ENCODE measurements around the gene NAA35. TPM values are rescaled to one million over a fixed set of nuclear protein-coding genes. Genes with fewer than 3 reads are reported as not detected.

NAA35 gene
- total RNA-seq, 1 experiment from 2014 or later: 21.3 TPM

- no TSS peak for BruUV-seq (replicated peaks)
- H3K9me3 ChIP-seq (ENCODE audit: control insufficient read depth, insufficient read depth, low read depth, low read length): no peaks in the 10 kb centered on the region
- H3K27me3 ChIP-seq (ENCODE audit: control insufficient read depth, insufficient read depth, low read length): no peaks in the 10 kb centered on the region
- no peak overlapping the region for H3K4me3 ChIP-seq (ENCODE audit: low read depth in 2 of 2, low read length in 2 of 2)
- ChIA-PET POLR2A (no interaction called here), CTCF (no interaction called here)
- H3K27ac ChIP-seq (ENCODE audit: low read length): no peak overlapping the region
- no peak for TF ChIP-seq TCF7L2 (IDR thresholded peaks at IDR 0.05; ENCODE audit: low read depth, low read length)
- no peak for TF ChIP-seq POLR2AphosphoS5 (IDR thresholded peaks at IDR 0.05; ENCODE audit: low read depth, low read length)
- TF ChIP-seq SIN3A (IDR thresholded peaks at IDR 0.05; ENCODE audit: borderline replicate concordance, insufficient read depth, low read depth, low read length): no peak
- no peak for TF ChIP-seq REST (IDR thresholded peaks at IDR 0.05; ENCODE audit: insufficient read depth in 1 of 2, low read depth in 2 of 2, low read length in 1 of 2)
- TF ChIP-seq CTCF (IDR thresholded peaks at IDR 0.05): no peak
- ATAC-seq: no peak
- H3K4me1 ChIP-seq (ENCODE audit: control insufficient read depth, insufficient read depth, low read length): no peaks in the 10 kb centered on the region
- peaks cover 11% of the 10 kb centered on the region; the same call in 1 of the 2 replicates for H3K36me3 ChIP-seq (ENCODE audit: control insufficient read depth, insufficient read depth, low read length)
- intact Hi-C loops (cut with micrococcal nuclease; ENCODE audit: unreplicated experiment): no loop called here
- in situ Hi-C loops (cut with HindIII; ENCODE audit: low pct_unique_long_range_greater_than_20kb, low sequenced_read_pairs): no loop called here
- DNase-seq (ENCODE audit: low read depth, low spot score): no peak
Measured at GRCh38 chr9:86009133-86009532, 68.2 kb downstream of the NAA35 start.

- H3K27me3 ChIP-seq (ENCODE audit: control insufficient read depth, insufficient read depth, low read length): no peaks in the 10 kb centered on the region
- POLR2A ChIA-PET: no interaction called here
- in situ Hi-C loops (cut with HindIII; ENCODE audit: low pct_unique_long_range_greater_than_20kb, low sequenced_read_pairs): no loop called here
- H3K4me3 ChIP-seq (ENCODE audit: low read depth in 2 of 2, low read length in 2 of 2): no peak overlapping the region
- ATAC-seq (no peak), DNase-seq (ENCODE audit: low read depth, low spot score) (no peak)
- CTCF ChIA-PET: no interaction called here
- no peaks in the 10 kb centered on the region for H3K9me3 ChIP-seq (ENCODE audit: control insufficient read depth, insufficient read depth, low read depth, low read length)
- peaks cover 25% of the 10 kb centered on the region for H3K36me3 ChIP-seq (ENCODE audit: control insufficient read depth, insufficient read depth, low read length)
- intact Hi-C loops (cut with micrococcal nuclease; ENCODE audit: unreplicated experiment): no loop called here
- BruUV-seq (replicated peaks): no TSS peak
- H3K4me1 ChIP-seq (ENCODE audit: control insufficient read depth, insufficient read depth, low read length): no peaks in the 10 kb centered on the region
- no peak overlapping the region for H3K27ac ChIP-seq (ENCODE audit: low read length)
- TF ChIP-seq SIN3A (IDR thresholded peaks at IDR 0.05; ENCODE audit: borderline replicate concordance, insufficient read depth, low read depth, low read length): no peak
- no peak for TF ChIP-seq TCF7L2 (IDR thresholded peaks at IDR 0.05; ENCODE audit: low read depth, low read length)
- no peak for TF ChIP-seq REST (IDR thresholded peaks at IDR 0.05; ENCODE audit: insufficient read depth in 1 of 2, low read depth in 2 of 2, low read length in 1 of 2)
- no peak for TF ChIP-seq POLR2AphosphoS5 (IDR thresholded peaks at IDR 0.05; ENCODE audit: low read depth, low read length)
- no peak for TF ChIP-seq CTCF (IDR thresholded peaks at IDR 0.05)
Measured at GRCh38 chr9:86020731-86021130, 79.8 kb downstream of the NAA35 start.

Data from Panc1 (cell line).